ENCODE measurements around the gene RAB7A.
"Not testable (repeated sequence)": the region's sequence is repeated elsewhere in the genome, so short reads cannot be mapped to it uniquely, and the experiment has no call there.

The RAB7A gene

DNA sequence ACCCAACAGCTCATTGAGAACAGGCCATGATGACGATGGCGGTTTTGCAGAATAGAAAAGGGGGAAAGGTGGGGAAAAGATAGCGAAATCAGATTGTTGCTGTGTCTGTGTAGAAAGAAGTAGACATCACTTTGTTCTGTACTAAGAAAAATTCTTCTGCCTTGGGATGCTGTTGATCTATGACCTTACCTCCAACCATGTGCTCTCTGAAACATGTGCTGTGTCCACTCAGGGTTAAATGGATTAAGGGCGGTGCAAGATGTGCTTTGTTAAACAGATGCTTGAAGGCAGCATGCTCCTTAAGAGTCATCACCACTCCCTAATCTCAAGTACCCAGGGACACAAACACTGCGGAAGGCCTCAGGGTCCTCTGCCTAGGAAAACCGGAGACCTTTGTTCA, 47.6 kb downstream of the RAB7A start:
- H3K9me3 ChIP-seq (replicated peaks in 1 of 2; ENCODE audit: control insufficient read depth in 2 of 2, insufficient read depth in 1 of 2, low read depth in 1 of 2, low read length in 2 of 2): peaks cover 0 to 14% of the 10 kb centered on the region in 2 donors
- H3K4ac ChIP-seq (ENCODE audit: low read length); H4K8ac ChIP-seq (ENCODE audit: low read depth, low read length); H3K18ac ChIP-seq (ENCODE audit: low read length); H2BK5ac ChIP-seq (ENCODE audit: low read length); H3K4me1 ChIP-seq (ENCODE audit: control insufficient read depth in 2 of 2, insufficient read depth in 1 of 2, low read depth in 1 of 2, low read length in 2 of 2); H2BK12ac ChIP-seq (ENCODE audit: low read length); H3K4me2 ChIP-seq (ENCODE audit: insufficient read depth, low read length, poor library complexity, severe bottlenecking); H3K79me1 ChIP-seq (ENCODE audit: low read depth, low read length); H3K23ac ChIP-seq (ENCODE audit: low read depth, low read length, poor library complexity); H2BK15ac ChIP-seq (ENCODE audit: low read length); H2BK120ac ChIP-seq (ENCODE audit: low read depth, low read length); H3K27ac ChIP-seq (replicated peaks; ENCODE audit: low read length); H3K9ac ChIP-seq (ENCODE audit: low read depth, low read length, poor library complexity); H3K14ac ChIP-seq (ENCODE audit: low read length); H2AK5ac ChIP-seq (ENCODE audit: low read depth, low read length); H2AFZ ChIP-seq (ENCODE audit: low read length); H3K4me3 ChIP-seq (ENCODE audit: low read length in 2 of 2); DNase-seq (ENCODE audit: low spot score); H3K27me3 ChIP-seq (ENCODE audit: control insufficient read depth in 3 of 3, insufficient read depth in 3 of 3, low read depth in 1 of 3, low read length in 3 of 3); H4K91ac ChIP-seq (ENCODE audit: low read depth, low read length, poor library complexity): not testable (repeated sequence)
- peaks cover 0 to 18% of the 10 kb centered on the region in 2 donors for H3K36me3 ChIP-seq (replicated peaks in 1 of 2; ENCODE audit: control insufficient read depth in 2 of 2, insufficient read depth in 2 of 2, low read length in 2 of 2)
- WGBS, 2 donors (ENCODE audit: extremely low coverage in 2 of 2, insufficient read length in 2 of 2, insufficient replicate concordance in 1 of 2): no CpG with 5 or more reads among the region's 6 CpGs

GRCh38 chr3:128775241-128775640, 49.3 kb downstream of the RAB7A start:
- no peak overlapping the region for H2BK12ac ChIP-seq (ENCODE audit: low read length)
- H2AK5ac ChIP-seq (ENCODE audit: low read depth, low read length): no peak overlapping the region
- no peak overlapping the region for H3K4ac ChIP-seq (ENCODE audit: low read length)
- no peak overlapping the region for H2BK15ac ChIP-seq (ENCODE audit: low read length)
- H3K36me3 ChIP-seq (replicated peaks in 1 of 2; ENCODE audit: control insufficient read depth in 2 of 2, insufficient read depth in 2 of 2, low read length in 2 of 2): peaks cover 0 to 18% of the 10 kb centered on the region in 2 donors
- H3K4me3 ChIP-seq (ENCODE audit: low read length in 2 of 2): no peak overlapping the region
- no peak overlapping the region for H4K91ac ChIP-seq (ENCODE audit: low read depth, low read length, poor library complexity)
- WGBS, 2 donors (ENCODE audit: extremely low coverage in 2 of 2, insufficient read length in 2 of 2, insufficient replicate concordance in 1 of 2): no CpG with 5 or more reads among the region's 3 CpGs
- H3K4me1 ChIP-seq (ENCODE audit: control insufficient read depth in 2 of 2, insufficient read depth in 1 of 2, low read depth in 1 of 2, low read length in 2 of 2): no peaks in the 10 kb centered on the region
- H2BK5ac ChIP-seq (ENCODE audit: low read length): no peak overlapping the region
- H3K79me1 ChIP-seq (ENCODE audit: low read depth, low read length): peaks cover 9% of the 10 kb centered on the region
- H3K18ac ChIP-seq (ENCODE audit: low read length): no peak overlapping the region
- H3K4me2 ChIP-seq (ENCODE audit: insufficient read depth, low read length, poor library complexity, severe bottlenecking): no peak overlapping the region
- no peak overlapping the region for H2BK120ac ChIP-seq (ENCODE audit: low read depth, low read length)
- no peak overlapping the region for H4K8ac ChIP-seq (ENCODE audit: low read depth, low read length)
- H3K27me3 ChIP-seq (ENCODE audit: control insufficient read depth in 3 of 3, insufficient read depth in 3 of 3, low read depth in 1 of 3, low read length in 3 of 3): no peaks in the 10 kb centered on the region
- H3K14ac ChIP-seq (ENCODE audit: low read length): no peak overlapping the region
- no peak overlapping the region for H3K23ac ChIP-seq (ENCODE audit: low read depth, low read length, poor library complexity)
- H3K9me3 ChIP-seq (replicated peaks in 1 of 2; ENCODE audit: control insufficient read depth in 2 of 2, insufficient read depth in 1 of 2, low read depth in 1 of 2, low read length in 2 of 2): peaks cover 0 to 14% of the 10 kb centered on the region in 2 donors
- DNase-seq (ENCODE audit: low spot score): no peak
- no peak overlapping the region for H3K9ac ChIP-seq (ENCODE audit: low read depth, low read length, poor library complexity)
- H3K27ac ChIP-seq (replicated peaks; ENCODE audit: low read length): no peak overlapping the region
- H2AFZ ChIP-seq (ENCODE audit: low read length): no peak overlapping the region

GRCh38 chr3:128775906-128776542, 50.0 kb downstream of the RAB7A start:
- Histone ChIP-seq H2BK15ac (ENCODE audit: low read length) (no peak overlapping the region), H4K8ac (ENCODE audit: low read depth, low read length) (no peak overlapping the region), H3K4me3 (ENCODE audit: low read length in 2 of 2) (no peak overlapping the region)

GRCh38 chr3:128780101-128780837, 54.3 kb downstream of the RAB7A start:
- no peak overlapping the region for H3K23ac ChIP-seq (ENCODE audit: low read depth, low read length, poor library complexity)

More at GRCh38 chr3:128775906-128776542, 50.0 kb downstream of the RAB7A start:
- no peaks in the 10 kb centered on the region for H3K27me3 ChIP-seq (ENCODE audit: control insufficient read depth in 3 of 3, insufficient read depth in 3 of 3, low read depth in 1 of 3, low read length in 3 of 3)
- H3K9ac ChIP-seq (ENCODE audit: low read depth, low read length, poor library complexity): no peak overlapping the region
- H3K4me1 ChIP-seq (ENCODE audit: control insufficient read depth in 2 of 2, insufficient read depth in 1 of 2, low read depth in 1 of 2, low read length in 2 of 2): no peaks in the 10 kb centered on the region
- H3K14ac ChIP-seq (ENCODE audit: low read length): no peak overlapping the region
- no peak overlapping the region for H3K4ac ChIP-seq (ENCODE audit: low read length)
- peaks cover 9% of the 10 kb centered on the region for H3K79me1 ChIP-seq (ENCODE audit: low read depth, low read length)
- H2BK12ac ChIP-seq (ENCODE audit: low read length): no peak overlapping the region
- no peak overlapping the region for H2AK5ac ChIP-seq (ENCODE audit: low read depth, low read length)
- H3K36me3 ChIP-seq (replicated peaks in 1 of 2; ENCODE audit: control insufficient read depth in 2 of 2, insufficient read depth in 2 of 2, low read length in 2 of 2): peaks cover 0 to 18% of the 10 kb centered on the region in 2 donors
- H3K9me3 ChIP-seq (replicated peaks in 1 of 2; ENCODE audit: control insufficient read depth in 2 of 2, insufficient read depth in 1 of 2, low read depth in 1 of 2, low read length in 2 of 2): peaks cover 0 to 8% of the 10 kb centered on the region in 2 donors
- WGBS, 2 donors (ENCODE audit: extremely low coverage in 2 of 2, insufficient read length in 2 of 2, insufficient replicate concordance in 1 of 2): no CpG with 5 or more reads among the region's 3 CpGs
- no peak overlapping the region for H3K23ac ChIP-seq (ENCODE audit: low read depth, low read length, poor library complexity)
- no peak overlapping the region for H3K4me2 ChIP-seq (ENCODE audit: insufficient read depth, low read length, poor library complexity, severe bottlenecking)
- no peak overlapping the region for H4K91ac ChIP-seq (ENCODE audit: low read depth, low read length, poor library complexity)
- H2BK5ac ChIP-seq (ENCODE audit: low read length): no peak overlapping the region
- H3K18ac ChIP-seq (ENCODE audit: low read length): no peak overlapping the region
- no peak overlapping the region for H2AFZ ChIP-seq (ENCODE audit: low read length)
- H2BK120ac ChIP-seq (ENCODE audit: low read depth, low read length): no peak overlapping the region
- H3K27ac ChIP-seq (replicated peaks; ENCODE audit: low read length): no peak overlapping the region
- no peak for DNase-seq (ENCODE audit: low spot score)

More at GRCh38 chr3:128780101-128780837, 54.3 kb downstream of the RAB7A start:
- Histone ChIP-seq H3K14ac (ENCODE audit: low read length) (no peak overlapping the region), H3K4me3 (ENCODE audit: low read length in 2 of 2) (no peak overlapping the region), H2BK15ac (ENCODE audit: low read length) (no peak overlapping the region), H3K4me2 (ENCODE audit: insufficient read depth, low read length, poor library complexity, severe bottlenecking) (no peak overlapping the region), H2AFZ (ENCODE audit: low read length) (no peak overlapping the region), H2AK5ac (ENCODE audit: low read depth, low read length) (no peak overlapping the region), H3K36me3 (replicated peaks in 1 of 2; ENCODE audit: control insufficient read depth in 2 of 2, insufficient read depth in 2 of 2, low read length in 2 of 2) (peaks cover 0 to 15% of the 10 kb centered on the region in 2 donors), H3K79me1 (ENCODE audit: low read depth, low read length) (peaks cover 6% of the 10 kb centered on the region), H3K18ac (ENCODE audit: low read length) (no peak overlapping the region), H2BK12ac (ENCODE audit: low read length) (no peak overlapping the region), H2BK5ac (ENCODE audit: low read length) (no peak overlapping the region), H3K27me3 (ENCODE audit: control insufficient read depth in 3 of 3, insufficient read depth in 3 of 3, low read depth in 1 of 3, low read length in 3 of 3) (no peaks in the 10 kb centered on the region), H4K8ac (ENCODE audit: low read depth, low read length) (no peak overlapping the region), H3K9ac (ENCODE audit: low read depth, low read length, poor library complexity) (no peak overlapping the region), H4K91ac (ENCODE audit: low read depth, low read length, poor library complexity) (no peak overlapping the region), H3K4ac (ENCODE audit: low read length) (no peak overlapping the region), H3K9me3 (replicated peaks in 1 of 2; ENCODE audit: control insufficient read depth in 2 of 2, insufficient read depth in 1 of 2, low read depth in 1 of 2, low read length in 2 of 2) (no peaks in the 10 kb centered on the region), H3K4me1 (ENCODE audit: control insufficient read depth in 2 of 2, insufficient read depth in 1 of 2, low read depth in 1 of 2, low read length in 2 of 2) (no peaks in the 10 kb centered on the region), H3K27ac (replicated peaks; ENCODE audit: low read length) (no peak overlapping the region), H2BK120ac (ENCODE audit: low read depth, low read length) (no peak overlapping the region)
- no peak for DNase-seq (ENCODE audit: low spot score)
- no CpG with 5 or more reads among the region's 1 CpG for WGBS, 2 donors (ENCODE audit: extremely low coverage in 2 of 2, insufficient read length in 2 of 2, insufficient replicate concordance in 1 of 2)
